ENCODE measurements around the gene KIRREL2. TPM values are rescaled to one million over a fixed set of nuclear protein-coding genes. Genes with fewer than 3 reads are reported as not detected.

The KIRREL2 gene
- total and polyA plus RNA-seq, 10 donors, result 0.10 to 0.27 (median 0.14) TPM; not detected in 6

GRCh38 chr19:35812220-35813042 lies 44.3 kb upstream of the KIRREL2 start, which contains the start of gene PRODH2:
PRODH2 (minus strand) TSS chr19:35812845; CDS start chr19:35812805, 40 bp downstream.
- Histone ChIP-seq H3K4me3 (no peak within 1 kb of the TSS), H3K27ac (no peak within 1 kb of the TSS), H3K4me1 (peaks cover 0 to 4% (median 0%) of the 10 kb centered on the region in 6 donors), H3K27me3 (replicated peaks in 1 of 7) (peaks cover 0 to 67% (median 0%) of the 10 kb centered on the region in 7 donors), H3K9me3 (no peaks in the 10 kb centered on the region), H3K36me3 (no peaks in the 10 kb centered on the region)
- TF ChIP-seq CTCF (IDR thresholded peaks at IDR 0.05 in 8 of 11, conservative IDR thresholded peaks at IDR 0.05 in 3 of 11) (no peak), POLR2A (IDR thresholded peaks at IDR 0.05) (no peak), POLR2AphosphoS5 (IDR thresholded peaks at IDR 0.05) (no peak)
- no peak for DNase-seq
- WGBS, 5 donors, result 72 to 88% (median 76%) methylated on average over 15 to 26 of the region's 26 CpGs
- intact Hi-C loops (cut with DNase I; ENCODE audit: low total_unique reads), result no loop called here

GRCh38 chr19:35813043-35813890 lies 43.4 kb upstream of the KIRREL2 start:
- WGBS, 5 donors, result 85 to 91% (median 88%) methylated on average over 11 of the region's 11 CpGs
- DNase-seq, result no peak
- peaks cover 0 to 3% (median 0%) of the 10 kb centered on the region in 6 donors for H3K4me1 ChIP-seq
- H3K36me3 ChIP-seq, result no peaks in the 10 kb centered on the region
- intact Hi-C loops (cut with DNase I; ENCODE audit: low total_unique reads), result no loop called here
- H3K27ac ChIP-seq, result no peak overlapping the region
- no peaks in the 10 kb centered on the region for H3K9me3 ChIP-seq
- TF ChIP-seq CTCF (IDR thresholded peaks at IDR 0.05 in 8 of 11, conservative IDR thresholded peaks at IDR 0.05 in 3 of 11) (no peak), POLR2AphosphoS5 (IDR thresholded peaks at IDR 0.05) (no peak), POLR2A (IDR thresholded peaks at IDR 0.05) (no peak)
- peaks cover 0 to 76% (median 0%) of the 10 kb centered on the region in 7 donors for H3K27me3 ChIP-seq (replicated peaks in 1 of 7)
- H3K4me3 ChIP-seq, result no peak overlapping the region

GRCh38 chr19:35816262-35816661 lies 40.4 kb upstream of the KIRREL2 start:
- H3K27ac ChIP-seq, result no peak overlapping the region
- TF ChIP-seq POLR2A (IDR thresholded peaks at IDR 0.05), result no peak
- no peak for TF ChIP-seq CTCF (IDR thresholded peaks at IDR 0.05 in 8 of 11, conservative IDR thresholded peaks at IDR 0.05 in 3 of 11)
- TF ChIP-seq POLR2AphosphoS5 (IDR thresholded peaks at IDR 0.05), result no peak
- no peaks in the 10 kb centered on the region for H3K36me3 ChIP-seq
- intact Hi-C loops (cut with DNase I; ENCODE audit: low total_unique reads), result no loop called here
- H3K27me3 ChIP-seq (replicated peaks in 1 of 7), result peaks cover 0 to 84% (median 0%) of the 10 kb centered on the region in 7 donors
- H3K4me3 ChIP-seq, result no peak overlapping the region
- no peaks in the 10 kb centered on the region for H3K4me1 ChIP-seq
- 30 to 44% (median 36%) methylated on average over 6 of the region's 6 CpGs for WGBS, 5 donors
- no peak for DNase-seq
- no peaks in the 10 kb centered on the region for H3K9me3 ChIP-seq

All from spleen (tissue), 11 donors.